ENCODE data around the gene SSH2. TPM values are rescaled to one million over a fixed set of nuclear protein-coding genes. Genes with fewer than 3 reads are reported as not detected.

SSH2 gene
- total and polyA plus RNA-seq, 9 of the 15 experiments (the other 6 are each of a cell fraction or from before 2014, with no cell fraction given): 3.9 to 16.1 (median 10.2) TPM

DNA sequence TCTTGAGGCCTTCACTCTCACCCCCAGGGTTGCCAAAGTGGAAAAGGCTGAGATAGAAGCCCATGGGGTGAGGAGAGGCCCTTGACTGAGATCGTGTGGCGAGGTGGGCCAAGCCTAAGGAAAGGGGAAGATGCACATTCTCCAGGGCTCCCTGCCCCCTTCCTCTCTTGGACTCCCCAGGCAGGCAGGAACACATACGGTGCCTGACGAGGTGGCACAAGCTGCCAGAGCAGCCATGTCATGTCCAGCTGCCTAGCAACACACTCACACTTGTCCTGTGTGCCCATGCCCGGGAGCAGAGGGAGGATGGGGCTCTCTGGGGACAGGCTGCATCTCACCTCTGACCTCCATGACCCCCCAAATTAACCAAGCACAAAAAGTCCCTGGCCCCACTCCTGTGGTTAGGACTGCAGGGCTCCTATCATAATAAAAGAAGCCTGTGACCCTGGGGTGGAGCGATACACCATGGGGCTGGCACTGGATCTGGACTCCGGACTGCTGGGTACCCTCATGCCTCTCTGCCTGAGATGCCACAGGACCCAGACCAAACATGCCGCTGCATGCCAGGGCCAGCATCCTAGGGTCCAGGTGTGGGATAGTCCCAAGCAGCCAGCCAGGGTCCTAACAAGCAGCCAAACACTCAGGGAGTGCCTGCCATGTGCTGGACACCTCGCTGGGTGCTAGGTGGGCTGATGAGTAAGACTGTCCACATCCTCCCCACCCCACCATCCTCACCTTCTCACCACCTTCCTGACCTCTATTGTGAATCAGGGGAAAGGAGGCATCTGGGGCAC is 343.2 kb downstream of the SSH2 start:
- H3K9ac ChIP-seq (ENCODE audit: insufficient read depth in 1 of 2, low read depth in 2 of 2, low read length in 2 of 2): peak overlapping the region in 1 of 2 experiments; percentile 60; a peak in 2 of 4 replicates
- POLR2A ChIA-PET: interaction anchor here (0.6 to 3.8 kb wide), 4 partner anchors 10 to 42 kb away, joined by 3 to 25 read pairs (median 4); no protein-coding TSS in a partner anchor
- 74% methylated on average over 7 of the region's 9 CpGs for WGBS (ENCODE audit: insufficient coverage, low coverage, missing lambda C conversion rate)
- H3K27me3 ChIP-seq (ENCODE audit: control insufficient read depth in 2 of 2, insufficient read depth in 2 of 2, low read length in 2 of 2): no peaks in the 10 kb centered on the region
- intact Hi-C loops (cut with micrococcal nuclease) (no loop called here), in situ Hi-C loops (cut with MboI) (no loop called here)
- no peak overlapping the region for H3K4me2 ChIP-seq (ENCODE audit: insufficient read depth, low read length)
- no peaks in the 10 kb centered on the region; the same call in 1 of the 2 replicates for H4K20me1 ChIP-seq (replicated peaks; ENCODE audit: control insufficient read depth, insufficient read depth, low read length)
- H3K36me3 ChIP-seq (ENCODE audit: control insufficient read depth, insufficient read depth, low read length): peaks cover 10% of the 10 kb centered on the region; the same call in 1 of the 3 replicates
- H3K27ac ChIP-seq (ENCODE audit: extremely low read depth, low read depth, low read length): no peak overlapping the region
- no peaks in the 10 kb centered on the region for H3K9me3 ChIP-seq (replicated peaks; ENCODE audit: control insufficient read depth, insufficient read depth, low read depth, low read length)
- no peak for ATAC-seq
- peaks cover 2% of the 10 kb centered on the region for H3K9me1 ChIP-seq (ENCODE audit: control insufficient read depth, insufficient read depth, low read length)
- no peak for DNase-seq (ENCODE audit: extremely low read depth in 1 of 4, low spot score in 3 of 4)
- TSS peak; percentile 35 for BruUV-seq (replicated peaks)
- H2AFZ ChIP-seq (ENCODE audit: low read depth, low read length): no peak overlapping the region
- H3K4me1 ChIP-seq (replicated peaks in 1 of 2; ENCODE audit: control insufficient read depth in 2 of 2, insufficient read depth in 2 of 2, low read length in 2 of 2): peaks cover 31 to 64% of the 10 kb centered on the region in 2 experiments
- CTCF ChIA-PET (ENCODE audit: low intra/inter-chr PET ratio): no interaction called here
- no peak for FAIRE-seq
- H3K79me2 ChIP-seq (ENCODE audit: control insufficient read depth, insufficient read depth, low read length): peaks cover 24% of the 10 kb centered on the region
- H3K4me3 ChIP-seq: no peak overlapping the region
- TF ChIP-seq, protein P1, sequence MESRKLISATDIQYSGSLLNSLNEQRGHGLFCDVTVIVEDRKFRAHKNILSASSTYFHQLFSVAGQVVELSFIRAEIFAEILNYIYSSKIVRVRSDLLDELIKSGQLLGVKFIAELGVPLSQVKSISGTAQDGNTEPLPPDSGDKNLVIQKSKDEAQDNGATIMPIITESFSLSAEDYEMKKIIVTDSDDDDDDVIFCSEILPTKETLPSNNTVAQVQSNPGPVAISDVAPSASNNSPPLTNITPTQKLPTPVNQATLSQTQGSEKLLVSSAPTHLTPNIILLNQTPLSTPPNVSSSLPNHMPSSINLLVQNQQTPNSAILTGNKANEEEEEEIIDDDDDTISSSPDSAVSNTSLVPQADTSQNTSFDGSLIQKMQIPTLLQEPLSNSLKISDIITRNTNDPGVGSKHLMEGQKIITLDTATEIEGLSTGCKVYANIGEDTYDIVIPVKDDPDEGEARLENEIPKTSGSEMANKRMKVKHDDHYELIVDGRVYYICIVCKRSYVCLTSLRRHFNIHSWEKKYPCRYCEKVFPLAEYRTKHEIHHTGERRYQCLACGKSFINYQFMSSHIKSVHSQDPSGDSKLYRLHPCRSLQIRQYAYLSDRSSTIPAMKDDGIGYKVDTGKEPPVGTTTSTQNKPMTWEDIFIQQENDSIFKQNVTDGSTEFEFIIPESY (CRISPR knock-in tag; IDR thresholded peaks at IDR 0.05): no peak
- TF ChIP-seq DNMT1 (IDR thresholded peaks at IDR 0.05) (no peak), CBX2 (IDR thresholded peaks at IDR 0.05; ENCODE audit: insufficient read depth, low read length, poor library complexity, severe bottlenecking) (no peak), ZNF3 (CRISPR knock-in tag; IDR thresholded peaks at IDR 0.05) (no peak), ZNF696 (CRISPR knock-in tag; conservative IDR thresholded peaks at IDR 0.05) (no peak), TFAM (CRISPR knock-in tag; conservative IDR thresholded peaks at IDR 0.05) (no peak), STAT5A (IDR thresholded peaks at IDR 0.05; ENCODE audit: borderline replicate concordance, low read length) (no peak), FOXA3 (CRISPR knock-in tag; conservative IDR thresholded peaks at IDR 0.05 in 1 of 2, IDR thresholded peaks at IDR 0.05 in 1 of 2) (no peak), ZNF444 (CRISPR knock-in tag; IDR thresholded peaks at IDR 0.05) (no peak)
